NB4 (cell line): ENCODE data around the gene TRIO.

ENCODE experiments used
- DNase-seq: peaks from one replicate; pipeline ENCODE4 v3.0.0; 2010; ENCODE audit warnings: low read depth
- H3K4me3 ChIP-seq: one replicate; pipeline ENCODE4 v1.5.1; 2011; ENCODE audit warnings: mild to moderate bottlenecking, low read depth, low read length, moderate library complexity
- MAX ChIP-seq: IDR thresholded peaks from 2 replicates; pipeline ENCODE4 v1.6.1; 2011; ENCODE audit warnings: low read depth, low read length
- MYC ChIP-seq: IDR thresholded peaks from 2 replicates; pipeline ENCODE4 v1.6.1; 2011; ENCODE audit warnings: low read depth, low read length
- POLR2A ChIP-seq: IDR thresholded peaks from 2 replicates; pipeline ENCODE4 v1.6.1; 2011; ENCODE audit warnings: mild to moderate bottlenecking; ENCODE audit not compliant: insufficient read length; ENCODE audit errors: extremely low read depth
- TF ChIP-seq, protein P1 (sequence below): IDR thresholded peaks from one replicate; pipeline ENCODE4 v1.5.1; 2012; ENCODE audit warnings: low read depth, low read length

The TRIO gene

DNA sequence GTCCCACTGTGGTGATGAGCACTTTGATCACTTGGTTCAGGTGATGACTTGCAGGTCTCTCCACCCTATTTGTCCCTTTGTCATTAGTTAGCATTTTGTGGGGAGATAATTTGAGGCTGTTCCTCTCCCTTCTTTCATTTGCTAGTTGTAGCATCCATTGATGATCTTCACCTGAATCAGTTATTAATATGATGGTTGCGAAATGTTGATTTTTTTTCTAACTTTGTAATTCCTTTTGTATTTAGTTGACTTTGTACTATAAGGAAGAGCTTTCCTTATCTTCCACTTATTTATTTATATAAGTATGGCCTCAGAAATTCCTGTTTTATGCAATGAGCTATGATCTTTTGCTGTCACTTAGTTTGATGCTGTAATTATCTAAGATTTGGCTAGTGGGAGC, 12.6 kb downstream of the TRIO start:
- no peak overlapping the region for H3K4me3 ChIP-seq
- TF ChIP-seq, protein P1, sequence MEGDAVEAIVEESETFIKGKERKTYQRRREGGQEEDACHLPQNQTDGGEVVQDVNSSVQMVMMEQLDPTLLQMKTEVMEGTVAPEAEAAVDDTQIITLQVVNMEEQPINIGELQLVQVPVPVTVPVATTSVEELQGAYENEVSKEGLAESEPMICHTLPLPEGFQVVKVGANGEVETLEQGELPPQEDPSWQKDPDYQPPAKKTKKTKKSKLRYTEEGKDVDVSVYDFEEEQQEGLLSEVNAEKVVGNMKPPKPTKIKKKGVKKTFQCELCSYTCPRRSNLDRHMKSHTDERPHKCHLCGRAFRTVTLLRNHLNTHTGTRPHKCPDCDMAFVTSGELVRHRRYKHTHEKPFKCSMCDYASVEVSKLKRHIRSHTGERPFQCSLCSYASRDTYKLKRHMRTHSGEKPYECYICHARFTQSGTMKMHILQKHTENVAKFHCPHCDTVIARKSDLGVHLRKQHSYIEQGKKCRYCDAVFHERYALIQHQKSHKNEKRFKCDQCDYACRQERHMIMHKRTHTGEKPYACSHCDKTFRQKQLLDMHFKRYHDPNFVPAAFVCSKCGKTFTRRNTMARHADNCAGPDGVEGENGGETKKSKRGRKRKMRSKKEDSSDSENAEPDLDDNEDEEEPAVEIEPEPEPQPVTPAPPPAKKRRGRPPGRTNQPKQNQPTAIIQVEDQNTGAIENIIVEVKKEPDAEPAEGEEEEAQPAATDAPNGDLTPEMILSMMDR, result no peak
- TF ChIP-seq MAX (no peak), MYC (no peak), POLR2A (no peak)

DNA sequence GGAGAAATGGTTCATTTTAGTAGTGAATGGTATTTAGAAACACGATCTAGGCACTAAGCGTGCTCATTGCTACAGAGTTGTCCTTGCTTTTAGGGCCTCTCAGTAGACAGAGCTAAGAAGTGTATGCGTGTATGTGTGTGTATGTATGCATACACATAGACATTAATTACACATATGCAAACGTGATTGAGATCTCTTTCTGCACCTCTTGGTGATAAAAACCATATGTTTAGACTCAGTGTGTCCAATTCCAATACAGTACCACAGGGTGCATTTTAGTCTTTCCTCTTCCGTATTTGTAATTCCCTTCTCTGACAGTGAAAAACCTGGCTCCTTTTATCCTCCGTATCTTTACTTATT, 13.1 kb downstream of the TRIO start:
- H3K4me3 ChIP-seq, result no peak overlapping the region
- TF ChIP-seq, protein P1, result no peak
- TF ChIP-seq MYC (no peak), MAX (no peak; the same call in 1 of the 2 replicates), POLR2A (no peak)

More for the DNA sequence above, 12.6 kb downstream of the TRIO start:
- DNase-seq, result no peak

DNA sequence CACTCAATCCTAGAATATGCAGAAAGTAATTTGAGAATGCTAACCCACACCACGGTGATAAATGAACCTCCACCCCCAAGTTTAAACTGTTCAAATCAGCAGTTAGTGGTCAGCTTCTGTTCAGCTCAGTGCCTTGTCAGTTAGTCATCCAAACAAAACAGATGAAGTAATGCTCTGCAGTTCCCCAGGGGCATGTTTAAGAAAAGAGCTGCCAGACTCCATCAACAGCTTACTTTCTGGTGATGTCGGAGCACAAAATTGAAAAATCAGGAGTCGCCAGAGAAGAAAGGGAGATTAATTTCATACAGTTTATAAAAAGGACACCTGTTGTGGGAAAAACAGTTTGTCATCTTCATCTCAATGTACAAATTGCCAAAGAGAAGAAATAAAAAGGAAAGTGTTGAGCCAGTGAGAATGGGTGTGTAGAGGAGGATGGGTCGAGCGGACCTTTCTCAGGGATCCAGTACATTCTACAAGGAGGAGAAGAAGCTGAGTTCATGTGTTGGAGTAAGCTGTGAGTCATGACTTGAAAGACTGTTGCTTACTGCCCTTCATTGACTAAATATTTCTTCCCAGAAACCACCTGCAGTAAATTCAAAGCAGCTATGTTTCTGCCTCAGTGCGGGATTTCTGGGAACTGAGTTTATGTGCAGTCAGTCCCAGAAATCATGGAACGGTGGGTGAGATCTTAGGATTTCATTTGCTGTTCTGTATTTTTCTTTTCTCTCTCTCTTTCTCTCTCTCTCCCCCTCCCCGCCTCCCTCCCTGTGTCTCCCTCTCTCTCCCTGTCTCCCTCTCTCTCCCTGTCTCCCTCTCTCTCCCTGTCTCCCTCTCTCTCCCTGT, 13.7 kb downstream of the TRIO start:
- peak overlapping the region; percentile 37 for H3K4me3 ChIP-seq
- TF ChIP-seq MYC, result peak; percentile 64; the same call in 1 of the 2 replicates
- TF ChIP-seq, protein P1, result no peak
- TF ChIP-seq MAX, result peak; percentile 49; the same call in 1 of the 2 replicates
- DNase-seq, result peak; percentile 87

More for the DNA sequence above, 13.1 kb downstream of the TRIO start:
- no peak for DNase-seq

GRCh38 chr5:14157493-14157782, 14.3 kb downstream of the TRIO start:
- H3K4me3 ChIP-seq, result no peak overlapping the region
- TF ChIP-seq, protein P1, result no peak
- TF ChIP-seq MYC, result no peak
- no peak for TF ChIP-seq MAX
- TF ChIP-seq POLR2A, result no peak
- no peak for DNase-seq

GRCh38 chr5:14158890-14159666, 15.9 kb downstream of the TRIO start:
- DNase-seq, result no peak
- TF ChIP-seq MYC, result no peak
- TF ChIP-seq POLR2A, result no peak
- TF ChIP-seq MAX, result no peak
- TF ChIP-seq, protein P1, result no peak
- no peak overlapping the region for H3K4me3 ChIP-seq
